HT1080 (cell line): ENCODE results near the gene ANGEL2. TPM values are rescaled to one million over a fixed set of nuclear protein-coding genes. Genes with fewer than 3 reads are reported as not detected.

ENCODE experiments used
- DNase-seq: peaks from one replicate; pipeline ENCODE4 v3.0.0-alpha.2; 2015; ENCODE audit warnings: low read depth
- total RNA-seq: library from RNA; depleted of rRNA; stranded (reverse); fragments of >200 nt; shearing (Covaris generic); gene quantifications from 2 replicates; pipeline ENCODE4 v1.2.3, GENCODE V29; 2014; rRNA removed

The ANGEL2 gene
- total RNA-seq, 1 experiment from 2014 or later: 55.3 TPM

- DNase-seq: no peak
Measured at GRCh38 chr1:212951947-212952640, 63.6 kb downstream of the ANGEL2 start.

- DNase-seq: no peak
Measured at GRCh38 chr1:212951126-212951946, 64.3 kb downstream of the ANGEL2 start.

DNA sequence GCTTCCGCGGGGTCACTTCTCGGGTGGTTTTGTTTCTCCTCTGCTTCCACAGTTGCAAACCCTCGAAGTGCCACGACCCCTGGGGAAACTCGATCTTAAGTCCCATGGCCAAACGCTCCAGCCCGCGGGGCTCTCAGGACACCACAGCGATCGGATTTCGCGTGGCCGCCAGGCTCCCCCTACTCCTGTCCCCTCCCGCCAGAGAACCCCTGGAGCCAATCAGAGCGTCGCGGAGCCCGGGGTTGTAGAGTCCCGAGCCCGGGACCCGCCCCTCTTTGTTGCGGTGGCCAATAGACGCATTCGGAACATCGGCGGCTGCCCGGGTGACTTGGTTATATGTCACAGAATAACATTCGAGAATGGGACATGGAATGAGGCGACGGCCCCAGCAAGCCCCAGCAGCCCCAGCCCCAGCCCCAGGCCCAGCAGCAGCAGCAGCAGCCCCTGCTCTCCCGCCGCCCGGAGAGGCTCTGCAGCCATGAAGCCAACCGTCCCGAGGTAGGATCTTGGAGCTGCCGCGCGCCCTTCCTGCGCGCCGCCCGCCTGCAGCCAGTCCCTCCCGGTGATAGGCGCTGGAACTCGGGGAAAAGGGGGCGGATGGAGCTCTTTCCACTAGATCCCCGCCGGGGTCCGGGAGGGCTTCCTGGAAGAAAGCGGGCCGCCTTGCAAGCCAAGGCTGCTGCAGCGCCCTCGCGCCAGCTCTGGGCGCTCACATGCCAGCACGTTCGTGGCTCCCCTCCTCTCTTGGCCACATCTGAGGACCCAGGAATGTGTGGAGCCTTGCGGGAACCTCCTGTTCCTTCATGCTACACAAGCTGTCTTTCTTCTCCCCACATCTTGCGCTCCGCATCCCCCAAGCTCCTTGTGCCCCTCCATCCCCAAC, 65.2 kb downstream of the ANGEL2 start, which contains the start of gene VASH2:
Gene VASH2 (plus strand): TSS at position 299 of the 883 bp plus-strand sequence. CDS start 1,002 bp downstream, outside the sequence.
- DNase-seq: peak; percentile 71

DNA sequence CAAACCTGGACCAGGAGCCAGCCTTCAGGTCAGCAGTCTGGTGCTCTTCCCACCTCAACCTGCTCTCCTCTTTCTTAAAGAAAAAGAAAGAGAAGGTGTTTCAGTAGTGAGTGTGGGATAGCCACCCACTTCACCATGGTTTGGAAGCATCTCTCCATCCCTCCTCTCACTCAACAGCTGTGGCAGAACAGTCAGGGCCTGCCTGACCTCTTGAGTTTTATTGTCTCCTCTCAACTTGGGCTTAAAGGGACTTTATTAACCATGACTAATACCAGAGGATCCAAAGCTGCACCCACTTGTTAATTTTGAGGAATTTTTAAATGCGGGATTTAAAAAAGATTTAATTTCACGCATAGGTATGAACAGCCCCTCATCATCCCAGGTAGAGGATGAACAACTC, 65.9 kb downstream of the ANGEL2 start:
- DNase-seq: no peak

GRCh38 chr1:212946872-212947271, 68.8 kb downstream of the ANGEL2 start:
- DNase-seq: no peak

DNA sequence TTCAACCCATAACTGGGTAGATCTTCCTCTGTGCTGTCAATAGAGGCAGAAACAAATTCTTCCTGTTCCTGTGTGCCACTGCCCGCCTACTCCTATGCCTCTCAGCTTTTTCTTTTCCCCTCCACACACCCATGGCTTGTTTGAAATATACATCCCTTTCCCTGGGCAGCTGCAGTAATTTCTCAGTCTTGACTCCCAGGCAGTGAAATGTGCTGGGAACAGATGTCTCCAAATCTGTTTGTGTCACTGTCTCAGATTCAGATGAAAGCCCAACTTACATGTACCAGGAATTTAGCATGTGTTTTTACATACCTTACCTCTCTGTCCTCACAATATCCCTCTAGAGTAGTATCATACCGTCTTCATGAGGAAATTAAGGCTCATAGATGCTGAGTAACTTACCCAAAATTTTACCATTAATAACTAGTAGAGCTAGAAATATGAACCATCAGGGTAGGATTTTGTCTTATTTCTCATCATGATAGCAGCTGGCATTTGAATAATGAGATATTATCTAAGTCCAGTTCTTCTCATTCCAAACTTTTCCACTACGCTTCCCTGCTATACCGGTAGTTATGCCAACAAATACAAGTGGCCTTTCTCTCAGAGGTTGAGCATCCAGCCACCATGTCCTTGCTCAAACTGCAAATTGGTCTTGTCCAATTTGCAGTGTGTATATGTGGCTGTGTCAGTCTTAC, 70.1 kb downstream of the ANGEL2 start:
- no peak for DNase-seq

- no peak for DNase-seq
Measured at GRCh38 chr1:212945056-212945455, 70.6 kb downstream of the ANGEL2 start.

DNA sequence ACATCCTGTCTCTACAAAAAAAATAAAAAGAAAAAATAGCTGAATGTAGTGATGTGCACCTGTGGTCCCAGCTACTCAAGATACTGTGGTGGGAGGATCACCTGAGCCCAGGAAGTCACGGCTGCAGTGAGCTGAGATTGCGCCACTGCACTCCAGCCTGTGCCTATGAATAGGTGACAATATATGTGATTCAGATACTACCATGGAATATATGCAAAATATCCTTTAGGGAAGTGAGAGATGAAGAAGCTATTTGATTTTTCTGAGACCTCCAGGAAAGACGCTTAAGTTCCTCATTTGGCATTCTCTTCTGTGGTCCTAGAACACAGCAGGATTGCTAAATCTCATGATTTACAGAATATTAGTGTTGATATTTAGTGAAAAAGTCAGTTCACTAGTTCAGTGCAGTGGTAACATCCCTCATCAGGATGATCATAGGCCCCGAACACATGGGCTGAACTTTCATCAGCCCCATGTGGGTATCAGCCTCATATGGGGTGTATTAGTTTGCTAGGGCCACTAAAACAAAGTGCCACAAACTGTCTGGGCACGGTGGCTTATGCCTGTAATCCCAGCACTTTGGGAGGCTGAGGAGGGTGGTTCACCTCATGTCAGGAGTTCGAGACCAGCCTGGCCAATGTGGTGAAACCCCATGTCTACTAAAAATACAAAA, 71.3 kb downstream of the ANGEL2 start:
- DNase-seq: no peak

DNA sequence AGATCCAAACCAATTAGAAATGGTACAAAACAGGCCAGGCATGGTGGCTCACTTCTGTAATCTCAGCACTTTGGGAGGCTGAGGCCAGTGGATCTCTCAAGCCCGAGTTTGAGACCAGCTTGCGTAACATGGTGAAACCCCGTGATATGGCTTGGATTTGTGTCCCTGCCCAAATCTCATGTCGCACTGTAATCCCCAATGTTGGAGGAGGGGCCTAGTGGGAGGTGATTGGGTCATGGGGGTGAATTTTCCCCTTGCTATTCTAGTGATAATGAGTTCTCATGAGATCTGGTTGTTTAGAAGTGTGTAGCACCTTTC, 72.3 kb downstream of the ANGEL2 start:
- DNase-seq: no peak

DNA sequence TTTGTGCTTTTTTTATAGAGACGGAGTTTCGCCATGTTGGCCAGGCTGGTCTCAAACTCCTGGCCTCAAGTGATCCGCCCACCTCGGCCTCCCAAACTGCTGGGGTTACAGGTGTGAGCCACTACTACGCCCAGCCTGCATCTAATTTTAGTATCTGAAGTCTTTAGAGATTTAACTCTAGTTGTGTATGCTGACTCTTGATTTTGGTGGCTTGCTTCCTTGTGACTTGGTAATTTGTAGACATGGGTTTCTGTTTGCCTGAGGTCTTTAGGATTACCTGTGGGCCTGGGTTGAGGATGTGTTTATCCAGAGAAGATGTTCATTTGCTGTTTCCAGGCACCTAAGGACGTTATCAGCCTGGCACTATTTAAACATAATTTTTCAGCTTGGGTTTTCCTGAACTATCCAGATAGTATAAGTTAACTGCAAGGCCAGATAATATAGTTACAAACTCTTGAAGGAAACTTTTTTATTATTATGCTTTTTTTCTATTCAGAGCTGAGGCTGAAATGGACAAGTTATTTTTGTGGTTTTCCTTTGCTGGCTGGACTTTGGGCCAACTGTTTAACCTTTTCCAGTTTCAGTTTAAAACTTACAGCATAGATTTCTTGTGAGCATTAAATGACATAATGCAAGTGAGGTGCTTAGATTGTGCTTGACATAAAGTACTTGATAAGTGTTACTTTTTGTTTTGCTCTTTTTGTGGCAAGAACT, 72.8 kb downstream of the ANGEL2 start:
- no peak for DNase-seq

Other genes starting within 250 kb of the ANGEL2 start
- gene NSL1, start 224.1 kb downstream of the ANGEL2 start, total RNA-seq: 52.8 and 53.7 TPM in 2 replicates
- gene TATDN3, start 224.0 kb downstream of the ANGEL2 start, total RNA-seq: 7.6 and 10.4 TPM in 2 replicates
- gene SPATA45, start 168.2 kb downstream of the ANGEL2 start, total RNA-seq: not detected in 2 replicates
- 6.9 and 7.9 TPM in 2 replicates for gene FLVCR1, start 157.6 kb downstream of the ANGEL2 start, total RNA-seq
- 0.42 and 0.43 TPM in 2 replicates for gene VASH2, start 65.3 kb downstream of the ANGEL2 start, total RNA-seq
- 17.4 and 18.2 TPM in 2 replicates for gene RPS6KC1, start 35.4 kb upstream of the ANGEL2 start, total RNA-seq